ENCODE results near the gene INSC.

Gene INSC

GRCh38 chr11:15149050-15149449 is 34.3 kb downstream of the INSC start:
- no peak overlapping the region for H3K4me3 ChIP-seq (ENCODE audit: low read depth, low read length)
- no peak overlapping the region for H3K9ac ChIP-seq (ENCODE audit: low read length)
- H3K9me3 ChIP-seq (ENCODE audit: control insufficient read depth, insufficient read depth, low read depth, low read length), result no peaks in the 10 kb centered on the region
- no peaks in the 10 kb centered on the region for H3K4me1 ChIP-seq (ENCODE audit: control insufficient read depth, insufficient read depth, low read length)
- H3K27me3 ChIP-seq (ENCODE audit: control insufficient read depth, insufficient read depth, low read length), result no peaks in the 10 kb centered on the region
- H3K27ac ChIP-seq (ENCODE audit: low read depth, low read length), result no peak overlapping the region
- H3K36me3 ChIP-seq (ENCODE audit: control insufficient read depth, insufficient read depth, low read length), result no peaks in the 10 kb centered on the region

- no peaks in the 10 kb centered on the region; the same call in 1 of the 2 replicates for H3K27me3 ChIP-seq (ENCODE audit: control insufficient read depth, insufficient read depth, low read length)
- no peak overlapping the region for H3K27ac ChIP-seq (ENCODE audit: low read depth, low read length)
- no peaks in the 10 kb centered on the region for H3K36me3 ChIP-seq (ENCODE audit: control insufficient read depth, insufficient read depth, low read length)
- no peak overlapping the region for H3K9ac ChIP-seq (ENCODE audit: low read length)
- no peaks in the 10 kb centered on the region for H3K9me3 ChIP-seq (ENCODE audit: control insufficient read depth, insufficient read depth, low read depth, low read length)
- H3K4me1 ChIP-seq (ENCODE audit: control insufficient read depth, insufficient read depth, low read length), result no peaks in the 10 kb centered on the region
- no peak overlapping the region for H3K4me3 ChIP-seq (ENCODE audit: low read depth, low read length)
These were observed 35.8 kb downstream of the INSC start for GRCh38 chr11:15150507-15150906.

DNA sequence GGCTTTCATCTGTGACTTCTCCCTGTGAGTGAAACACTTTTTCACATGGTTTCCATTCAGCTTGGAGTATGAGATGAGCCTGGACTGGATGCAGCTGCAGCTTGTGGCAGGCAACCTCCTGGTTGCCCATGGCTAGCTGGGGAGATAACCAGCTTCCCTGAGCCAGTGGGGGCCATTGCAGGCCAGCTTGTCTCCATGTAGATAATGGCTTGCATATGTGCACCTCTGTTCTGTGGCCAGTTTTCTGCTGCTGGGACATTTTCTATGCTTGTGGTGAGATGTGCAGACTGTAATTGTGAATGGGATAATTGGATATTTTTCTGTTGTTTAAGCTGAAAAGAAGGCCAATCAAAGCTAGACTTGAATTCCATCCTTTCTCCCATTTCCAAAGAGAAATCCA is 38.5 kb downstream of the INSC start:
- Histone ChIP-seq H3K36me3 (ENCODE audit: control insufficient read depth, insufficient read depth, low read length) (no peaks in the 10 kb centered on the region), H3K9ac (ENCODE audit: low read length) (no peak overlapping the region), H3K4me3 (ENCODE audit: low read depth, low read length) (no peak overlapping the region), H3K27ac (ENCODE audit: low read depth, low read length) (no peak overlapping the region), H3K4me1 (ENCODE audit: control insufficient read depth, insufficient read depth, low read length) (no peaks in the 10 kb centered on the region), H3K9me3 (ENCODE audit: control insufficient read depth, insufficient read depth, low read depth, low read length) (no peaks in the 10 kb centered on the region), H3K27me3 (ENCODE audit: control insufficient read depth, insufficient read depth, low read length) (no peaks in the 10 kb centered on the region; the same call in 1 of the 2 replicates)

GRCh38 chr11:15157181-15157580 is 42.5 kb downstream of the INSC start:
- Histone ChIP-seq H3K9ac (ENCODE audit: low read length) (no peak overlapping the region), H3K4me3 (ENCODE audit: low read depth, low read length) (no peak overlapping the region), H3K9me3 (ENCODE audit: control insufficient read depth, insufficient read depth, low read depth, low read length) (no peaks in the 10 kb centered on the region), H3K36me3 (ENCODE audit: control insufficient read depth, insufficient read depth, low read length) (no peaks in the 10 kb centered on the region), H3K27ac (ENCODE audit: low read depth, low read length) (no peak overlapping the region), H3K27me3 (ENCODE audit: control insufficient read depth, insufficient read depth, low read length) (no peaks in the 10 kb centered on the region; the same call in 1 of the 2 replicates), H3K4me1 (ENCODE audit: control insufficient read depth, insufficient read depth, low read length) (no peaks in the 10 kb centered on the region)

DNA sequence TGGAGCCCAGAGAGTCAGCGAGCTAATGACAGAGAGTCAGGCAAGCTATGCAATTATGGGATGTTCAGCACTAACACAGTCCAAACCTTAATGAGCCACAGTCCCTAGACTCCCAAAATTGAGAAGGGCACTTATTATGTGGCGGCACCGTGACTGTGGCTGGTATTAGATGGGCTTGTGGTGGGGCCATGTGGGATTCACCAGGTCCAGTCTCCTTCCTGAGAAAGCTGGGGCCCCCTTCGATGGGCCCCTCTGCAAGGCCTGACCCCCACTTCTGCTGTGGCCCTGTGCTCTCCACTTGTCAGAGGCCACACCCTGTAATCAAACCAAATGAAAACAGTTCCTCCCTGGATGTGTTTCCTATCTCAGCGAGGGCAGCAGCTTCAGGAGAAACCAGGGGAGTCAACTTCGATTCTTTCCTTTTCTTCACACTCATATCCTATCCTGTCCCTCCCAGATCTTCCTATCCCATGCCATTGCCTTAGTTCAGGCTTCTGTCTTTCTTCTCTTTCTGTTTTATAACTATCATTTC is 42.9 kb downstream of the INSC start:
- no peak overlapping the region for H3K27ac ChIP-seq (ENCODE audit: low read depth, low read length)
- H3K36me3 ChIP-seq (ENCODE audit: control insufficient read depth, insufficient read depth, low read length), result no peaks in the 10 kb centered on the region
- no peaks in the 10 kb centered on the region for H3K4me1 ChIP-seq (ENCODE audit: control insufficient read depth, insufficient read depth, low read length)
- no peaks in the 10 kb centered on the region for H3K9me3 ChIP-seq (ENCODE audit: control insufficient read depth, insufficient read depth, low read depth, low read length)
- H3K9ac ChIP-seq (ENCODE audit: low read length), result no peak overlapping the region
- no peak overlapping the region for H3K4me3 ChIP-seq (ENCODE audit: low read depth, low read length)
- H3K27me3 ChIP-seq (ENCODE audit: control insufficient read depth, insufficient read depth, low read length), result no peaks in the 10 kb centered on the region; the same call in 1 of the 2 replicates

DNA sequence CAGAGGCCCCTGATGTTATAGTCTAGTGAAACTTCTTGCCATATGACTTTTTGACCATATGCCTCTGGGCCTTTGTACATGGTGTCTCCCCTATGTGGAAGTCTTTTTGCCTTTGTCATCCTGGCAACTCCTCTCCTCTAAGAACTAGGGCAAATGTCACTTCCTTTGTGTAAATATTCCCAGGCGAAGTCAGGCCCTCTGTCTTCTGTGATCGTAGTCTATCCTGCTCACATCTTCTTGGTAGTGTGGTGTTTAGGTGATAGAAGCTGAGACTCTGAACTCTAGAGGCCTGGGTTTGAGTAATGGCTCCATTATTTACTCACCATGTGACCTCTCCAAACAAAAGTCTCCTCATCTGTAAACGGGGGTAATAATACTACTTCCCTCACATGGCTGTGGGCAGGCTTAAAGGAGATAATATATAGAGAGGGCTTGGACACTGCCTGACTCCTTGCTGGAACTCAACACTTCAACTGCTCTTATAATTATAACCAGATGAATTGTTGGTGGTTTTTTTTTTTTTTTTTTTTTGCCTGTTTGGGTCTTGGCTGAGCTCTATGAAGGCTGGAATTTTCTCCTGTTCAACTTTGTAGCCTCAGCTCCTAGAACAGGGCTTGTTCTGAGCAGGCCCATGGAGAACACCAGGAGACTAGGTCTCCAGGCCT is 43.8 kb downstream of the INSC start:
- no peak overlapping the region for H3K27ac ChIP-seq (ENCODE audit: low read depth, low read length)

GRCh38 chr11:15159085-15159484 is 44.4 kb downstream of the INSC start:
- H3K36me3 ChIP-seq (ENCODE audit: control insufficient read depth, insufficient read depth, low read length), result no peaks in the 10 kb centered on the region
- no peak overlapping the region for H3K9ac ChIP-seq (ENCODE audit: low read length)
- H3K4me1 ChIP-seq (ENCODE audit: control insufficient read depth, insufficient read depth, low read length), result no peaks in the 10 kb centered on the region
- no peaks in the 10 kb centered on the region; the same call in 1 of the 2 replicates for H3K27me3 ChIP-seq (ENCODE audit: control insufficient read depth, insufficient read depth, low read length)
- no peaks in the 10 kb centered on the region for H3K9me3 ChIP-seq (ENCODE audit: control insufficient read depth, insufficient read depth, low read depth, low read length)
- H3K27ac ChIP-seq (ENCODE audit: low read depth, low read length), result no peak overlapping the region
- H3K4me3 ChIP-seq (ENCODE audit: low read depth, low read length), result no peak overlapping the region

More for the DNA sequence above, 43.8 kb downstream of the INSC start:
- H3K4me1 ChIP-seq (ENCODE audit: control insufficient read depth, insufficient read depth, low read length), result no peaks in the 10 kb centered on the region
- no peaks in the 10 kb centered on the region for H3K9me3 ChIP-seq (ENCODE audit: control insufficient read depth, insufficient read depth, low read depth, low read length)
- no peaks in the 10 kb centered on the region; the same call in 1 of the 2 replicates for H3K27me3 ChIP-seq (ENCODE audit: control insufficient read depth, insufficient read depth, low read length)
- H3K4me3 ChIP-seq (ENCODE audit: low read depth, low read length), result no peak overlapping the region
- H3K36me3 ChIP-seq (ENCODE audit: control insufficient read depth, insufficient read depth, low read length), result no peaks in the 10 kb centered on the region
- H3K9ac ChIP-seq (ENCODE audit: low read length), result no peak overlapping the region

DNA sequence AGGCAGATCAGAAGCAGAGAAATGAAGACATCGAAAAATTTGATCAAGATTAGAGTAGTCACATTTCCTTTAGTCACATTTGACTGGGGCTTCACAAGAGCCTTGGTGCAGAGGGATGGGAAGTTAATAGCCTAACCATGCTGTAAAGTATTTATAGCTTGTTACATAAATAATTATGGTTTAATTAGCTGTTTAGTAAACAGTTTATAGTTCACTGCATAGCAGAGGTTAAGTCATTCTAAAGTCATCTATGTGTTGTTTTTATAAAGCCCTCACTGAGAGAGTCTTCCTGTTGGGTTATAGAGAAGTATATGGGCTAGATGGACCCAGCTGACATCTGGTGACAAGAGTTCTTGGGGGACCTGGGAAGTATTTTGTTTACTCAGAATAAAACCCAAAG is 47.1 kb downstream of the INSC start:
- H3K27ac ChIP-seq (ENCODE audit: low read depth, low read length), result no peak overlapping the region
- no peak overlapping the region for H3K9ac ChIP-seq (ENCODE audit: low read length)
- H3K4me1 ChIP-seq (ENCODE audit: control insufficient read depth, insufficient read depth, low read length), result no peaks in the 10 kb centered on the region
- H3K36me3 ChIP-seq (ENCODE audit: control insufficient read depth, insufficient read depth, low read length), result no peaks in the 10 kb centered on the region
- H3K4me3 ChIP-seq (ENCODE audit: low read depth, low read length), result no peak overlapping the region
- no peaks in the 10 kb centered on the region for H3K27me3 ChIP-seq (ENCODE audit: control insufficient read depth, insufficient read depth, low read length)
- no peaks in the 10 kb centered on the region for H3K9me3 ChIP-seq (ENCODE audit: control insufficient read depth, insufficient read depth, low read depth, low read length)

GRCh38 chr11:15163136-15163535 is 48.4 kb downstream of the INSC start:
- Histone ChIP-seq H3K9me3 (ENCODE audit: control insufficient read depth, insufficient read depth, low read depth, low read length) (no peaks in the 10 kb centered on the region), H3K4me1 (ENCODE audit: control insufficient read depth, insufficient read depth, low read length) (no peaks in the 10 kb centered on the region), H3K27me3 (ENCODE audit: control insufficient read depth, insufficient read depth, low read length) (no peaks in the 10 kb centered on the region), H3K4me3 (ENCODE audit: low read depth, low read length) (no peak overlapping the region), H3K36me3 (ENCODE audit: control insufficient read depth, insufficient read depth, low read length) (no peaks in the 10 kb centered on the region), H3K27ac (ENCODE audit: low read depth, low read length) (no peak overlapping the region), H3K9ac (ENCODE audit: low read length) (no peak overlapping the region)

DNA sequence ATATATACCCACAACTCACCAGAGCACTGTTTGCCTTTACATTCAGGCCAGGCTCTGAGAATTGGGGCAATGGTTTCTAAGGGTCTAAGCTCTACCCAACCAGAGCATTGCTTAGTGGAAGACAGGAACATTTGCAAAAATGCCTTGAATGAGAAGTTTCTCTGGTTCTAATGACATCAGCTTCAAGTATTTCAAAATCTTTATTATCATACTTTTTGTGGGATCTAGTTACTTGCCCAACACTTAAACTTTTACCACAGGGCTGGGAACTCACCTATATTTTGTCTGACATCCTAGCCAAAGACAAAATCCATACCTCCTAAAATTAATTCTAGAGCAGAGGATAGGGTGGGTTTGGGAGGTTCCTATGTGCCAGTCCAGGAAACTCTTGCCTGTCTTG is 51.5 kb downstream of the INSC start:
- no peak overlapping the region for H3K27ac ChIP-seq (ENCODE audit: low read depth, low read length)
- no peaks in the 10 kb centered on the region for H3K36me3 ChIP-seq (ENCODE audit: control insufficient read depth, insufficient read depth, low read length)
- no peaks in the 10 kb centered on the region for H3K4me1 ChIP-seq (ENCODE audit: control insufficient read depth, insufficient read depth, low read length)

DNA sequence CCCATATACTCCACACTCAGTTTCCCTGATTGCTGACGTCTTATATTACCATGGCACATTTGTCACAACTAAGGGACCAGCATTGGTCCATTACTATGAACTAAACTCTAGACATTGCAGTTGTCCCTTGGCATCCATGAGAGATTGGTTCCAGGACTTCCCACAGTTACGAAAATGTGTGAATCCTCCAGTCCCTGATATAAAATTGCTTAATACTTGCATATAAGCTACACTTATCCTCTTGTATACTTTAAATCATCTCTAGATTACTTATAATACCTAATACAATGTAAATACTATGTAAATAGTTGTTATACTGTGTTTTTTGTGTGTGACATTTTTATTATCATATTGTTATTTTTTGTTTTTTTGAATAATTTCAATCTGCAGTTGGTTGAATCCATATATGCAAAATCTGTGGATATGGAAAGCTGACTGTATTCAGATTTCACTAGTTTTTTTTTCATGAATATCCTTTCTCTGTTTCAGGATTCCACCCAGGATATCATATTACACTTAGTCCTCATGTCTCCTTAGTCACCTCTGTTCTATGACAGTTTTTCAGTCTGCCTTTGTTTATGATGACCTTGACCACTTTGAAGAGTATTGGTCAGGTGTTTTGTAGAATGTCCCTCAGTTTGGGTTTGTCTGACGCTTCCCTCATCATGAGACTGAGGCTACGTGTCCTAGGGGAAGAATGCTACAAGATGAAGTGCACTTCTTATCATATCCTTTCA is 55.3 kb downstream of the INSC start:
- no peaks in the 10 kb centered on the region for H3K9me3 ChIP-seq (ENCODE audit: control insufficient read depth, insufficient read depth, low read depth, low read length)
- no peak overlapping the region for H3K4me3 ChIP-seq (ENCODE audit: low read depth, low read length)
- H3K27me3 ChIP-seq (ENCODE audit: control insufficient read depth, insufficient read depth, low read length), result peaks cover 4% of the 10 kb centered on the region; the same call in 1 of the 2 replicates

More for the DNA sequence above, 51.5 kb downstream of the INSC start:
- Histone ChIP-seq H3K27me3 (ENCODE audit: control insufficient read depth, insufficient read depth, low read length) (no peaks in the 10 kb centered on the region), H3K4me3 (ENCODE audit: low read depth, low read length) (no peak overlapping the region), H3K9ac (ENCODE audit: low read length) (no peak overlapping the region), H3K9me3 (ENCODE audit: control insufficient read depth, insufficient read depth, low read depth, low read length) (no peaks in the 10 kb centered on the region)

More for the DNA sequence above, 55.3 kb downstream of the INSC start:
- Histone ChIP-seq H3K27ac (ENCODE audit: low read depth, low read length) (no peak overlapping the region), H3K36me3 (ENCODE audit: control insufficient read depth, insufficient read depth, low read length) (no peaks in the 10 kb centered on the region), H3K4me1 (ENCODE audit: control insufficient read depth, insufficient read depth, low read length) (no peaks in the 10 kb centered on the region), H3K9ac (ENCODE audit: low read length) (no peak overlapping the region)
